Caco-2 (cell line): ENCODE results near the gene LMX1A. TPM values are rescaled to one million over a fixed set of nuclear protein-coding genes. Genes with fewer than 3 reads are reported as not detected.

Experiments
- BruUV-seq: library from RNA; stranded (reverse); fragments of 400-500 nt; replicated peaks from 2 replicates; lab custom pipeline; 2021; lab: Mats Ljungman, UMichigan
- CTCF ChIA-PET: fragments of 300-600 bp; sonication (Branson Sonifier 250); formaldehyde crosslinking; loops from one replicate; lab custom pipeline; 2022; ENCODE audit warnings: antibody characterized with exemption; lab: Charles Lee
- POLR2A ChIA-PET: fragments of 300-600 bp; sonication (Branson Sonifier 250); formaldehyde crosslinking; loops from one replicate; lab custom pipeline; 2022; ENCODE audit warnings: antibody characterized with exemption; lab: Charles Lee
- DNase-seq, 2 experiments: peaks; one replicate each; pipeline versions ENCODE4 v3.0.0 to v3.0.0-alpha.2; 2020 to 2022
- H3K27me3 ChIP-seq: replicated peaks from 2 replicates; pipeline ENCODE4 v1.6.0; 2011; ENCODE audit warnings: low read length; ENCODE audit not compliant: control insufficient read depth, insufficient read depth
- H3K36me3 ChIP-seq: 2 replicates; pipeline ENCODE4 v1.5.1; 2011; ENCODE audit warnings: low read length; ENCODE audit not compliant: control insufficient read depth, insufficient read depth
- H3K4me1 ChIP-seq: fragments of 250-450 bp; sonication (Bioruptor Pico); 2 replicates; pipeline ENCODE4 v1.5.1; 2020; ENCODE audit warnings: mild to moderate bottlenecking
- H3K4me3 ChIP-seq: 2 replicates; pipeline ENCODE4 v1.5.1; 2011; ENCODE audit warnings: low read depth, mild to moderate bottlenecking, control low read depth, low read length
- H3K9me3 ChIP-seq: fragments of 250-450 bp; sonication (Bioruptor Pico); 2 replicates; pipeline ENCODE4 v1.5.1; 2020; ENCODE audit warnings: mild to moderate bottlenecking, moderate library complexity
- H3K27ac Mint-ChIP-seq: one replicate; pipeline ENCODE4 v1.8.0; 2022; ENCODE audit warnings: mixed read lengths; ENCODE audit not compliant: unreplicated experiment
- H3K27me3 Mint-ChIP-seq: one replicate; pipeline ENCODE4 v1.8.0; 2022; ENCODE audit warnings: mixed read lengths; ENCODE audit not compliant: insufficient read depth, unreplicated experiment
- H3K36me3 Mint-ChIP-seq: one replicate; pipeline ENCODE4 v1.8.0; 2022; ENCODE audit warnings: mild to moderate bottlenecking, mixed read lengths; ENCODE audit not compliant: insufficient read depth, unreplicated experiment
- H3K4me1 Mint-ChIP-seq: one replicate; pipeline ENCODE4 v1.8.0; 2022; ENCODE audit warnings: low read depth, mixed read lengths; ENCODE audit not compliant: unreplicated experiment
- H3K4me3 Mint-ChIP-seq: one replicate; pipeline ENCODE4 v1.8.0; 2022; ENCODE audit warnings: mild to moderate bottlenecking, moderate library complexity, mixed read lengths; ENCODE audit not compliant: unreplicated experiment
- H3K9me3 Mint-ChIP-seq: one replicate; pipeline ENCODE4 v1.8.0; 2022; ENCODE audit warnings: mixed read lengths; ENCODE audit not compliant: unreplicated experiment
- CTCF ChIP-seq, 2 experiments: fragments of 200-600 bp in 1 of 2; IDR thresholded peaks; 1 replicate in 1 of 2; 2 replicates in 1 of 2; pipeline versions ENCODE4 v1.5.1 to v1.8.0; 2011 to 2022; ENCODE audit warnings: antibody characterized with exemption in 1 of 2, control low read depth in 1 of 2, inconsistent platforms in 1 of 2, low read depth in 1 of 2, low read length in 1 of 2, mild to moderate bottlenecking in 1 of 2, moderate library complexity in 1 of 2; ENCODE audit not compliant: insufficient read depth in 1 of 2, severe bottlenecking in 1 of 2, unreplicated experiment in 1 of 2
- intact Hi-C: fragments of 100-400 bp; cut with micrococcal nuclease; formaldehyde crosslinking; loops from one replicate; pipeline ENCODE4 v1.10.0; 2022; ENCODE audit not compliant: unreplicated experiment
- total RNA-seq: library from RNA; stranded (reverse); gene quantifications from 2 replicates; pipeline ENCODE4 v1.2.3, GENCODE V29; 2022

The LMX1A gene
- total RNA-seq, 1 experiment from 2014 or later: not detected

GRCh38 chr1:165351863-165352441 lies 4.6 kb downstream of the LMX1A start:
- ChIA-PET CTCF (interaction anchor here (1.0 to 2.0 kb wide), 2 partner anchors 13 to 17 kb away, joined by 4 read pairs; no protein-coding TSS in a partner anchor), POLR2A (no interaction called here)
- no peak for TF ChIP-seq CTCF (IDR thresholded peaks at IDR 0.05; ENCODE audit: insufficient read depth in 1 of 2, low read depth in 1 of 2, low read length in 1 of 2, severe bottlenecking in 1 of 2, unreplicated experiment in 1 of 2)
- H3K9me3 Mint-ChIP-seq: no peaks in the 10 kb centered on the region
- H3K27me3 Mint-ChIP-seq: peaks cover 16% of the 10 kb centered on the region
- H3K36me3 Mint-ChIP-seq: no peaks in the 10 kb centered on the region
- intact Hi-C loops: no loop called here
- H3K27ac Mint-ChIP-seq: peak overlapping the region; percentile 7
- peaks cover 15% of the 10 kb centered on the region for H3K4me1 Mint-ChIP-seq
- peak overlapping the region; percentile 58 for H3K4me3 ChIP-seq
- peak overlapping the region; percentile 83 for H3K4me3 Mint-ChIP-seq
- no peak for DNase-seq
- no peaks in the 10 kb centered on the region for H3K4me1 ChIP-seq
- H3K9me3 ChIP-seq: no peaks in the 10 kb centered on the region
- no TSS peak for BruUV-seq
- H3K36me3 ChIP-seq: no peaks in the 10 kb centered on the region
- peaks cover 4% of the 10 kb centered on the region for H3K27me3 ChIP-seq

GRCh38 chr1:165350840-165351239 lies 5.7 kb downstream of the LMX1A start:
- H3K36me3 Mint-ChIP-seq: no peaks in the 10 kb centered on the region
- ChIA-PET POLR2A (no interaction called here), CTCF (interaction anchor here (2.0 kb wide), 1 partner anchor 12 kb away, joined by 4 read pairs; no protein-coding TSS in a partner anchor)
- BruUV-seq: no TSS peak
- intact Hi-C loops: no loop called here
- H3K27me3 ChIP-seq: peaks cover 4% of the 10 kb centered on the region
- no peak overlapping the region for H3K4me3 ChIP-seq
- no peaks in the 10 kb centered on the region for H3K4me1 ChIP-seq
- no peak overlapping the region for H3K27ac Mint-ChIP-seq
- no peak overlapping the region for H3K4me3 Mint-ChIP-seq
- peaks cover 16% of the 10 kb centered on the region for H3K27me3 Mint-ChIP-seq
- no peaks in the 10 kb centered on the region for H3K9me3 Mint-ChIP-seq
- peaks cover 15% of the 10 kb centered on the region for H3K4me1 Mint-ChIP-seq
- TF ChIP-seq CTCF (IDR thresholded peaks at IDR 0.05; ENCODE audit: insufficient read depth in 1 of 2, low read depth in 1 of 2, low read length in 1 of 2, severe bottlenecking in 1 of 2, unreplicated experiment in 1 of 2): no peak
- no peaks in the 10 kb centered on the region for H3K36me3 ChIP-seq
- H3K9me3 ChIP-seq: no peaks in the 10 kb centered on the region
- DNase-seq: no peak

- intact Hi-C loops: no loop called here
- ChIA-PET CTCF (interaction anchor here (2.0 kb wide), 1 partner anchor 22 kb away, joined by 4 read pairs; no protein-coding TSS in a partner anchor), POLR2A (no interaction called here)
- Histone ChIP-seq H3K9me3 (no peaks in the 10 kb centered on the region), H3K27me3 (no peaks in the 10 kb centered on the region; the same call in 1 of the 2 replicates), H3K36me3 (no peaks in the 10 kb centered on the region), H3K4me3 (no peak overlapping the region), H3K4me1 (no peaks in the 10 kb centered on the region)
- H3K9me3 Mint-ChIP-seq: no peaks in the 10 kb centered on the region
- H3K4me1 Mint-ChIP-seq: no peaks in the 10 kb centered on the region
- H3K27me3 Mint-ChIP-seq: peaks cover 23% of the 10 kb centered on the region
- H3K27ac Mint-ChIP-seq: no peak overlapping the region
- H3K36me3 Mint-ChIP-seq: no peaks in the 10 kb centered on the region
- BruUV-seq: no TSS peak
- H3K4me3 Mint-ChIP-seq: no peak overlapping the region
- no peak for DNase-seq
- TF ChIP-seq CTCF (IDR thresholded peaks at IDR 0.05; ENCODE audit: insufficient read depth in 1 of 2, low read depth in 1 of 2, low read length in 1 of 2, severe bottlenecking in 1 of 2, unreplicated experiment in 1 of 2): no peak
Observed at GRCh38 chr1:165345502-165345901, 11.0 kb downstream of the LMX1A start.
